ENCODE measurements around the gene LIMA1. TPM values are rescaled to one million over a fixed set of nuclear protein-coding genes. Genes with fewer than 3 reads are reported as not detected.
"Not testable (repeated sequence)": the region's sequence is repeated elsewhere in the genome, so short reads cannot be mapped to it uniquely, and the experiment has no call there.

The LIMA1 gene
- total RNA-seq, 4 donors from 2014 or later = 87.7 to 213 (median 152) TPM

DNA sequence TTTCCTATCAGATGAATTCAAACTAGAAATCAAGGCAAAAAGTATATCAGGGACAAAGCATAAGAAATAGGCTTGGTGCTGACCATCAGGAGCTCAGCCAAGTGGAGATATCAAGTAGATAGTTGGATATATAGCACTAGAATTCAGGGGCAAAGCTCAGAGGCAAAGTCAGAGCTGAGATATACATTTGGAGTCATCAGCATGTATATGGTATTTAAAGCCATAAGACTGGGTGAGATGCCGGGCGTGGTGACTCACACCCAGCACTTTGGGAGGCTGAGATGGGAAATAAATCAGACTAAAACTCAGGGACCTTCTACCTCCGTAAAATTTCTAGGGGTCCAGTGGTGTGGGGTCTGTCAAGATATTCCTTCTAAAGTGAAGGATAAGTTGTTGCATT, 38.9 kb upstream of the LIMA1 start:
- Histone ChIP-seq H3K27me3 (no peaks in the 10 kb centered on the region), H3K4me3 (no peak overlapping the region), H3K9me3 (no peaks in the 10 kb centered on the region), H3K36me3 (no peaks in the 10 kb centered on the region), H3K4me1 (peaks cover 0 to 13% (median 5%) of the 10 kb centered on the region in 4 donors), H3K27ac (no peak overlapping the region)
- TF ChIP-seq, protein P1, sequence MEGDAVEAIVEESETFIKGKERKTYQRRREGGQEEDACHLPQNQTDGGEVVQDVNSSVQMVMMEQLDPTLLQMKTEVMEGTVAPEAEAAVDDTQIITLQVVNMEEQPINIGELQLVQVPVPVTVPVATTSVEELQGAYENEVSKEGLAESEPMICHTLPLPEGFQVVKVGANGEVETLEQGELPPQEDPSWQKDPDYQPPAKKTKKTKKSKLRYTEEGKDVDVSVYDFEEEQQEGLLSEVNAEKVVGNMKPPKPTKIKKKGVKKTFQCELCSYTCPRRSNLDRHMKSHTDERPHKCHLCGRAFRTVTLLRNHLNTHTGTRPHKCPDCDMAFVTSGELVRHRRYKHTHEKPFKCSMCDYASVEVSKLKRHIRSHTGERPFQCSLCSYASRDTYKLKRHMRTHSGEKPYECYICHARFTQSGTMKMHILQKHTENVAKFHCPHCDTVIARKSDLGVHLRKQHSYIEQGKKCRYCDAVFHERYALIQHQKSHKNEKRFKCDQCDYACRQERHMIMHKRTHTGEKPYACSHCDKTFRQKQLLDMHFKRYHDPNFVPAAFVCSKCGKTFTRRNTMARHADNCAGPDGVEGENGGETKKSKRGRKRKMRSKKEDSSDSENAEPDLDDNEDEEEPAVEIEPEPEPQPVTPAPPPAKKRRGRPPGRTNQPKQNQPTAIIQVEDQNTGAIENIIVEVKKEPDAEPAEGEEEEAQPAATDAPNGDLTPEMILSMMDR (IDR thresholded peaks at IDR 0.05) = no peak
- TF ChIP-seq EP300 (IDR thresholded peaks at IDR 0.05) (no peak), POLR2A (IDR thresholded peaks at IDR 0.05) (no peak)
- no peak for DNase-seq (ENCODE audit: low spot score in 2 of 2)
- WGBS, 2 donors = 92 to 93% methylated on average over 3 of the region's 3 CpGs

DNA sequence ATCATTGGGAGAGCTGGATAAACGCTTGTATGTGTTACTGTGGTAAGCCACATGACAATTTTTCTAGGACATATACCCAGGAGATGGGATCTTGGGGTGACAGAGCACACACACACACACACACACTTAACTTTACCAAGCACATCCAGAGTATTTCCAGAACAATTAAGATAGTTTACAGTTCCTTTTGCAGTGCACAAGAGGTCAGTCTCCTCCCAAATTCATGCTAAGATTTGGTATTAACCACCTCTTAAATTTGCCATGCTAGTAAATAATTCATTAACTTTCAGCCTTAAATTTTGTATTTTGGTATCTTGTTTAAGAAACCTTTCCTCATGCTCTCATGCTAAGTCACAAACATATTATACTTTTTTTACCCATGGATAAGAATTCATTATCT, 33.9 kb upstream of the LIMA1 start:
- no peak for DNase-seq (ENCODE audit: low spot score in 2 of 2)
- Histone ChIP-seq H3K27ac (no peak overlapping the region), H3K27me3 (no peaks in the 10 kb centered on the region), H3K4me3 (no peak overlapping the region), H3K4me1 (no peaks in the 10 kb centered on the region), H3K9me3 (no peaks in the 10 kb centered on the region), H3K36me3 (no peaks in the 10 kb centered on the region)
- 58 to 69% methylated on average over 1 of the region's 1 CpG for WGBS, 2 donors
- no peak for TF ChIP-seq EP300 (IDR thresholded peaks at IDR 0.05)
- TF ChIP-seq POLR2A (IDR thresholded peaks at IDR 0.05) = no peak
- TF ChIP-seq, protein P1 (IDR thresholded peaks at IDR 0.05) = no peak

DNA sequence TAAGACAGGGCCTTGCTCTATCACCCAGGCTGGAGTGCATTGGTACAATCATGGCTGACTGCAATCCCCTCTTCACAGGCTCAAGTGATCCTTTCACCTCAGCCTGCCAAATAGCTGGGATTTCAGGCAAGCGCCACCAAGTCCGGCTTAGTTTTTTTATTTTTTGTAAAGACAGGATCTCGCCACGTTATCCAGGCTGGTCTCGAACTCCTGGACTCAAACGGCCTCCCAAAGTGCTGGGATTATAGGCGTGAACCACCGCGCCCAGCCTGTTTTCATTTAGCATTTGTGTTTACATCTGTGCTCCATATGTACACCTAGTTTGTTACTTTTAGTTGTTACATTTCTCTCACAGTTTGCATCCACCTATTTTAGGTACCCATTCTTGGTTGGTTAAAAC, 32.5 kb upstream of the LIMA1 start:
- 95 to 96% methylated on average over 9 of the region's 9 CpGs for WGBS, 2 donors
- Histone ChIP-seq H3K9me3 (no peaks in the 10 kb centered on the region), H3K4me1 (no peaks in the 10 kb centered on the region), H3K27me3 (no peaks in the 10 kb centered on the region), H3K4me3 (no peak overlapping the region), H3K36me3 (no peaks in the 10 kb centered on the region), H3K27ac (no peak overlapping the region)
- no peak for DNase-seq (ENCODE audit: low spot score in 2 of 2)
- no peak for TF ChIP-seq EP300 (IDR thresholded peaks at IDR 0.05)
- TF ChIP-seq, protein P1 (IDR thresholded peaks at IDR 0.05) = no peak
- no peak for TF ChIP-seq POLR2A (IDR thresholded peaks at IDR 0.05)

DNA sequence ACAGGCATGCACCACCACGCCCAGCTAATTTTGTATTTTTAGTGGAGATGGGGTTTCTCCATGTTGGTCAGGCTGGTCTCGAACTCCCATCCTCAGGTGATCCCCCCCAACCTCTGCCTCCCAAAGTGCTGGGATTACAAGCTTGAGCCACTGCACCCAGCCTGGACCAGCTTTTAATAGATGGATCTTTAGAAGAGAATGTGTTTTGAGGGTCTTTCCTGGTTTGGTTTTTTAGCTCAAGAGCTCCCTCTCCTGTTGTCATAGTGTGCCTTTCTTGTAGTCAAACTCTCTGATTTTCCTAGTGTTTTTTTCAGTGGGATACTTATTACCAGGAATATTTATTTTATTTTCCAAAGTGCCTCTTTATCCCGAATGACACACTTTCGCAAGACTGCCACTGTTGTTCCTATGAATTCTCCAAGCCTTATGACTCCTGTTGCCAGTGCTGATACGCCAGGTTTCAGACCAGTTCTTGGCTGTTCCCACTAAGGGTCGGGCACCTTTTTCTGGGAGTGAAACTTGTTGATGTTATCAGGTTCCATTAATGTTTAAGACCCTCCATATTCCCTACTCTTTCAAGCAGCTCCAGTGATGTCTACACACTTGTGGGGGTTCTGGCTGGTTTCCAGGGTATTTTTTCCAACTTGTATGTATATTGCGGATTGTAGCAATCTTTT, 31.5 kb upstream of the LIMA1 start:
- H3K27me3 ChIP-seq = no peaks in the 10 kb centered on the region
- H3K9me3 ChIP-seq = no peaks in the 10 kb centered on the region
- no peaks in the 10 kb centered on the region for H3K4me1 ChIP-seq
- DNase-seq (ENCODE audit: low spot score in 2 of 2) = no peak
- H3K27ac ChIP-seq = no peak overlapping the region
- H3K36me3 ChIP-seq = no peaks in the 10 kb centered on the region
- TF ChIP-seq EP300 (IDR thresholded peaks at IDR 0.05) = no peak
- TF ChIP-seq, protein P1 (IDR thresholded peaks at IDR 0.05) = peak in 4 of 5 experiments; percentile 26 to 58 (median 40)
- H3K4me3 ChIP-seq = no peak overlapping the region
- WGBS, 2 donors = 71 to 75% methylated on average over 7 of the region's 7 CpGs

DNA sequence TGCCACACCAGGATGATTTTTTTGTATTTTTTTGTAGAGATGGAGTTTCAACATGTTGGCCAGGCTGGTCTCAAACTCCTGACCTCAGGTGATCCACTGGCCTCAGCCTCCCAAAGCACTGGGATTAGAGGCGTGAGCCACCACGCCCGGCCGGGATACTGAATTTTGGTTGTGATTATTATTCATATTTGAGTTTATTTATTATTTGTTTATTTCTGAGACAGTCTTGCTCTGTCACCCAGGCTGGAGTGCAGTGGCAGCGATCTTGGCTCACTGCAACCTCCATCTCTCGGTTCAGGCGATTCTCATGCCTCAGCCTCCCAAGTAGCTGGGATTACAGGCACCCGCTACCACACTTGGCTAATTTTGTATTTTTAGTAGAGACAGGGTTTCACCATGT, 30.7 kb upstream of the LIMA1 start:
- not testable (repeated sequence) for DNase-seq (ENCODE audit: low spot score in 2 of 2); H3K4me1 ChIP-seq; H3K27ac ChIP-seq; H3K27me3 ChIP-seq; H3K9me3 ChIP-seq; H3K4me3 ChIP-seq; H3K36me3 ChIP-seq
- WGBS, 2 donors = 95 to 97% methylated on average over 8 of the region's 8 CpGs
